HG03175 (cell line): ENCODE measurements around the gene CEP95.
"Not testable (repeated sequence)": the region's sequence is repeated elsewhere in the genome, so short reads cannot be mapped to it uniquely, and the experiment has no call there.

Experiments used
- ATAC-seq: cut with Tn5 transposase; IDR thresholded peaks from one replicate; pipeline ENCODE4 v1.9.1; 2021; ENCODE audit warnings: mild to moderate bottlenecking, moderate library complexity; ENCODE audit not compliant: unreplicated experiment

CEP95 gene

GRCh38 chr17:64506576-64507412, at the start of gene CEP95:
TSS of gene CEP95 (plus strand) at chr17:64506977. CDS start at chr17:64507098, 121 bp downstream.
- ATAC-seq: peak; percentile 73

GRCh38 chr17:64457156-64457555, 49.6 kb upstream of the CEP95 start:
- ATAC-seq: no peak

- no peak for ATAC-seq
Measured at GRCh38 chr17:64458756-64459155, 48.0 kb upstream of the CEP95 start.

- no peak for ATAC-seq
Measured at GRCh38 chr17:64459284-64459747, 47.5 kb upstream of the CEP95 start.

GRCh38 chr17:64459818-64460217, 47.0 kb upstream of the CEP95 start:
- not testable (repeated sequence) for ATAC-seq

GRCh38 chr17:64460955-64461354, 45.8 kb upstream of the CEP95 start:
- no peak for ATAC-seq

- no peak for ATAC-seq
Measured at GRCh38 chr17:64461788-64462187, 45.0 kb upstream of the CEP95 start.

GRCh38 chr17:64466019-64466735, 40.6 kb upstream of the CEP95 start:
- no peak for ATAC-seq

- ATAC-seq: not testable (repeated sequence)
Measured at GRCh38 chr17:64466834-64467233, 39.9 kb upstream of the CEP95 start.

- ATAC-seq: no peak
Measured at GRCh38 chr17:64470625-64471024, 36.2 kb upstream of the CEP95 start.

GRCh38 chr17:64471440-64471839, 35.3 kb upstream of the CEP95 start:
- ATAC-seq: no peak

- ATAC-seq: no peak
Measured at GRCh38 chr17:64472564-64472963, 34.2 kb upstream of the CEP95 start.

- ATAC-seq: no peak
Measured at GRCh38 chr17:64477849-64478248, 28.9 kb upstream of the CEP95 start.

- ATAC-seq: no peak
Measured at GRCh38 chr17:64480951-64481350, 25.8 kb upstream of the CEP95 start.

GRCh38 chr17:64484380-64484779, 22.4 kb upstream of the CEP95 start:
- no peak for ATAC-seq

- no peak for ATAC-seq
Measured at GRCh38 chr17:64488301-64488700, 18.5 kb upstream of the CEP95 start.

- ATAC-seq: no peak
Measured at GRCh38 chr17:64491034-64491860, 15.5 kb upstream of the CEP95 start.

GRCh38 chr17:64491994-64492393, 14.8 kb upstream of the CEP95 start:
- no peak for ATAC-seq

- ATAC-seq: no peak
Measured at GRCh38 chr17:64492481-64493109, 14.2 kb upstream of the CEP95 start.

GRCh38 chr17:64494121-64494520, 12.7 kb upstream of the CEP95 start:
- no peak for ATAC-seq

GRCh38 chr17:64495300-64495699, 11.5 kb upstream of the CEP95 start:
- not testable (repeated sequence) for ATAC-seq
